GM23338 (cell line): ENCODE data around the gene C16orf86.

ENCODE experiments used
- CREB1 ChIP-seq: fragments of 250-450 bp; sonication (Bioruptor Pico); IDR thresholded peaks from 2 replicates; pipeline ENCODE4 v1.5.0; 2020; ENCODE audit warnings: low read depth, mild to moderate bottlenecking, moderate library complexity
- CTCF ChIP-seq, 2 experiments: fragments of 200-600 bp in 1 of 2; sonication (generic) in 1 of 2; conservative IDR thresholded peaks; 2 replicates each; pipeline versions ENCODE4 v1.5.1 to v1.6.1; 2016 to 2017; ENCODE audit warnings: antibody characterized with exemption in 2 of 2, low read depth in 2 of 2, mild to moderate bottlenecking in 2 of 2, moderate library complexity in 1 of 2
- JUNB ChIP-seq: IDR thresholded peaks from one replicate; pipeline ENCODE4 v1.6.1; 2016; ENCODE audit warnings: antibody characterized with exemption; ENCODE audit not compliant: unreplicated experiment
- POLR2AphosphoS5 ChIP-seq: IDR thresholded peaks from 2 replicates; pipeline ENCODE4 v1.6.1; 2016; ENCODE audit warnings: antibody characterized with exemption, low read depth

GRCh38 chr16:67628216-67628615 is 38.4 kb upstream of the C16orf86 start:
- TF ChIP-seq CTCF (conservative IDR thresholded peaks at IDR 0.05; ENCODE audit: low read depth in 2 of 2) (no peak), CREB1 (CRISPR knock-in tag) (no peak), POLR2AphosphoS5 (no peak), JUNB (no peak)
